ENCODE results near the gene CAMK1D. TPM values are rescaled to one million over a fixed set of nuclear protein-coding genes. Genes with fewer than 3 reads are reported as not detected.

Gene CAMK1D
- total RNA-seq, 1 donor from 2014 or later, result 17.6 TPM

DNA sequence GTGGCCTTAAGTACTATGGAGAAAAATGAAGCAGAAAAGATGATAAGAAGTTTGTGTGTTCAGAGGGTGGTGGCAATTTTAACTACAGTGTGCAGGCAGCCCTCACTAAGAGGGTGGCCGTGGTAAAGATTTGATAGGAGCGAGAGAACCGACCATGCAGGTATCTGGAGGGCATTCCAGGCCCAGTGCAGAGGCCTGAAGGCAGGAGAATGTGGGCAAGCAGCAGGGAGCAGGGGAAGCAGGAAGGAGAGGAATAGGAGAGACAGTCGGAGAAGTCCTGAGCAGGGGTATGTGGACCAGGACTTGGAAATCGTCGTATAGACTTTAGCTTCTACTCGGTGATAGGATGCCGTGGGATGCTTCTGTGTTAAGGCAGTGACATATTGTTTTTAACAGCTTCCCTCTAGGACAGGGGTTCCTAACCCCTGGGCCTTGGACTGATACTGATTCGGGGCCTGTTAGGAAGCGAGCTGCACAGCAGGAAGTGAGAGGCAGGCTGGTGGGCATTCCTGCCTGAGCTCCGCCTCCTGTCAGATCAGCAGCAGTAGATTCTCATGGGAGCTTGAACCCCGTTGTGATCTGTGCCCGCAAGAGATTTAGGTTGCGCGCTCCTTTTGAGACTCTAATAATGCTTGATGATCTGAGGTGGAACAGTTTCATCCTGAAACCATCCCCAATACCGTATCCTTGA lies 425.0 kb downstream of the CAMK1D start:
- intact Hi-C loops (cut with micrococcal nuclease), result no loop called here

DNA sequence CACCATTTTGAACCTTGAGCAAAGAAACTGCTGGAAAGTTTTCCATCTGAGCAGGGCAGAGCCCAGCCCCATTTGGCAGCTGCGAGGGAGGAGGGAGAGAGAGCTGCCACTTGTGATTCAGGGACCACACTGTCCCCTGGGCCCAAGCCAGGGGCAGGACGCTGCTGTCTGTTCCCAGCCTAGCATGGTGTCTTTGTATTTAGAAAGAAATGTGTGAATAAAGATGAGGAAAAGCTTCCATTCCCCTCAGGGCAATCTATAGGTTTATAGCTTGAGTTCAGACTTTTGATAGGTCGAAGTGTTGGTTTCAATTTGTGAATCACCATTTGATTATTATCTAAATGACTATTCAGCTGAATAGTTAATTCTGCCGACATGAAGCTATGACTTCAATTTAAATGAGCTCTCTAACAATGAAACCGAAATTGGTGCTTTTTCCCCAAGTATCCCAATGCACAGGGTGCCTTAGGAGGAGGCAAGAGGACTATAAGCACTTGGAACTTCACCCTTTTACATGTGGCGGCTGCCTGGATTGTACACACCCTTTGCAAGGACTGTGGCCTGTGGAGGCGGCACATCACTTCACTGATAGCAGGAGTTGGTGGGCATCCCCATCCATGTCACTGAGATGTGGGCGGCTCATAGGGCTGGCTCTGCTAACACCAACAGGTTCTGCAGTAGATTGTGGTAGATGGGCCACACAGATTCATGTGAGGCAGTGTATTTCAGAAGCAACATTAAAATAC lies 428.7 kb downstream of the CAMK1D start:
- intact Hi-C loops (cut with micrococcal nuclease), result no loop called here

DNA sequence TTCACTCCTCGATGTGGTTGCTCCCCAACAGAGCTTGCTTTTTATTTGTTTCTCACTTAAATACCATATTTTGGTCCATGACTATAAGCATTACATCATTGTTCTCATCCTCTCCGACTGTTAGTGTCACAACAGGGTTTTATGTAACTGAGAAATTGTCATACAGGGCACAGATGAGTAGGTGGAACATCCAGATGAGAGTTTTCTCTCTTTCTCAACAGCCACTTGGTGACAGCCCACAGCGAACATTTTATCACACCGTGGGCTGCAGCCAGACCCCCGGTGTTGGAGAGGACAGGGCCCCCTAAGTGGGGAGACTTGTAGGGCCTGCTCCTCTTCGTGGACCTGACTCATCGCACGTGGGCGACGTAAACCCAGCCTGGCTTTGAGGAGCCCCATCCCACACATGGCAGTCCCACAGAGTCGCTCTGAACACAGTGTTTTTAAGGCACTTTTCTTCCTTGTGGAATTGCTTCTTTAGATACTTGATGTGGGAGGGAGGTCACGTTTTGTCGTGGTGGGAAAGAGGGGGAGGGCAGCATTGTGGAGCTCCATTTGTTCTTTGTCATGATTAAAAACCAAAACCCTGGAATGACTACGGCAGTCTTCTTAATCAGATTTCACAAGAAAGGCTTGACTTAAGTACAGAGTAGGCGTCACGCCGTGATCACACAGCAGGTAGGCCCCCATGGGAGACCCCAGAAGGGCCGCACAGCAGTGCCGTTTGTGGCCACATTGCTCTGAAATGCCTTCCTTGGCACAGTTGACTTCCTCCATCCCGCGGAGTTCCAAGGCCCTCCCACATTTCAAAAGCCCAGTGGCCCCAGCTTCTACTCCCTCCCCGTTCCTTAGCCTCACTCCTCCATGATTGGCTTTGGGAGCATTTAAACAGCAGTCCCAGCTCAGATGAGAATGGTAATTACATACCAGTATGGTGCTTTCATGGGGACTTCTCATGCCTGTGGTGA lies 431.6 kb downstream of the CAMK1D start:
- intact Hi-C loops (cut with micrococcal nuclease), result no loop called here

DNA sequence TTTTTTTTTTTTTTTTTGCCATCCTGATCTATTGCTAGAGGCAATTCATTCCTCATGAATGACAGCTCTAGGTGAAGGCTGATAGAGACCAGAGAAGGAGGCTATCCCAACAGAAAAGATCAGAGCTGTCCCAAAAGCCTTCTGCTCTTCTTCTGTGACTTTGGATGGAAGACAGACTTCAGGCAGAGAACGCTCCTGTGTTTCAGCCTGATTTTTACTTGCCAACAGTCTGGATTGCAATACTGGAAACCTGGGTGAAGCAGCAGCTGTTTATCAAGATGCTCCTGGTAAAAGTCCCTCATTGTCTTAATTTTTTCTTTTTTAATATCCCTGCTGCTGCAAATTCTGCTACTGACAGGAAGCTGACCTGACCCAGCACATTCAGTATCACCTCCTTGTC lies 432.6 kb downstream of the CAMK1D start:
- intact Hi-C loops (cut with micrococcal nuclease), result loop anchor here (1.0 kb wide), 1 partner anchor 292 kb away; no protein-coding TSS in a partner anchor

DNA sequence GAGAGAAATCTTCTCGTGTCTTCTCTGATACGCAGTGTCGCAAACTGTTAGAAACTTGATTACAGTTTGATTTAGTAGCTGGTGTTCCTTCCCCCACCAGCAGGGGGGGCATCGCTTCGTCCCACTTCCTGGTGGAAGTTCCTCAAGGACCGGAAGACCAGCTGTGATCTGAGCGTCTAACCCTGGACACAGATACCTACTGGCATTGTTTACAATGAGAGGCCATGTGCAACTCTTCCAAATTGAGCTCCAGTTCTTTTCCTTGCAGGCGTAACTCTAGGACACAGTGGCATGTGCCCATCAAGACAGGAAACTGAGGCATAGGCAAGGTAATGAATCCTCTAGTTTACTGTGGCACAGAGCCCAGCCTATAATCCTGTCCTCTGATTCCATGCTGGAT lies 433.2 kb downstream of the CAMK1D start:
- intact Hi-C loops (cut with micrococcal nuclease), result loop anchor here (1.0 kb wide), 1 partner anchor 292 kb away; no protein-coding TSS in a partner anchor

DNA sequence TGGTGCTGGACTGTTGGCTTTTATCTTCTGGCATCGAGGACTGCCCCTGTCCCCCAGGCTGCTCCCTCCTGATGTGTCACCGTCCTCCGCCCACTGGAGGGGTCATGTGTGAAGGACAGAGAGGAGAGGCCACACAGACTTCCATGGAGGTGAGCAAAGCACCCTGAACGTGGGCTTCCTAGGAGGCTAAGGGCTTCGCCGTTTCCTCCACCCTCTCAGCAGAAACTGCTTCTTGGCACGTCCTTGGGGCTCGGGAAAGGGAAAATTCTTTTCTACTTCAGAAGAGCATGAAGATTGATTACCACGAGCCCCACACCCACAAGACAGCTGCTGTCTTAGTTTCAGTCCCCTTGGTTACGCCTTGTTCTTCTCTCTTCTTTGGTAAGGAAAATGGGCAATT lies 433.9 kb downstream of the CAMK1D start:
- intact Hi-C loops (cut with micrococcal nuclease), result no loop called here

DNA sequence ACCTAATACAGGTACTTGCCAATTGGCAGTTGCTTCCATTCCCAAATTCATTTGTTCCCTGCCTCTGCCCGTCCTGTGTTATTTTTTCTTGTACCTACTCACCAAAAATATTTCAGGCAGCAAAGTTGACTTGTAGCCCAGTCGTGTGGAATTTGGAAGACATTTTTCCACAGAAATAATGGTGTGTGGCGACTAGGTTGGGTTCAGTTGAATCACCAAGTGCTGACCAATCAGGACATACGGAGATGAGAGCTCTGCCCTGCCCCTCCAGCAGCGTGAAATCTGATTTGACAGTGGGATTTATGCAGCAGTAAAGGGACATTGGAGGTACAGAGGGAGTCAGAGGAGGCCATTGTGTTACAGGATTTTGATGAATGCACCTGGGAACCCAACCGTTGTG lies 435.3 kb downstream of the CAMK1D start:
- intact Hi-C loops (cut with micrococcal nuclease), result no loop called here

DNA sequence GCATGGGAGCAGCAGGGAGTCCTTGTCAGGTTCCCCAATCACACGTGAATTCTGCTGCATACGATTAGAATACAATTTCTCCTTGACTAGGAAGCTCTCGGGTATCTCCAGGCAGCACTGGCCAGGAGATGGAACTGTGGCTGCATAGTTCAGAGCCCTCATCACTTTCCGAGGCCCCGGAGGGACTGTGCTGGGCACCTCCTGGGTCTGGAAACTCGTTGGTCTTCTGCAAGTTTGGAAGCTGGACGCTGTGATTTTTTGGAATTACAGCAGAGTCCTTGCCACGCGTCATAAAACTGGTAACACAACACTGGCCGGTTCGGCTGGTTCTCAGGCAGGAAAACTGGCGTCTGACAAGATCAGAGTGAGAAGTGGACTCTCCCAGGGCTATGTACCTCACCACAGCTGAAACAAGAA lies 436.1 kb downstream of the CAMK1D start:
- intact Hi-C loops (cut with micrococcal nuclease), result no loop called here

DNA sequence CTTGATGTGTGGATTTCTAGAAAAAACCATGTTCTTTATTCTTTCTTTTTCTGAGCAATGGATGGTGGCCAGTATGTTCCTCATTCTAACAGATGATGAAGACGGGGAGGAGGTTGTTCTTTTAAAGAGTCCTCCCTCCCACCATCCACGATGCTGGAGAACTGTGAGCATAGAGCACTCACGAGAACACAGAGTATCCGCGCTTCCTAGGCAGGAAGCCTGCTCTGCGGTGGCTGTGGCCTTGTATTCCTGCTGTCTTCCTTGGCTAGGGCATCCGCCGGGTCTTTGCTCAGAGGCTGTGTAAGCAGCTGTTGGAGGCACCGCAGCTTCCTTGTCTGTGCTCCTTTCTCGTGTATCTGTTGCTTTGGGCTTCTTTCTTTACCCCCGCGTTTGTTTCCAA lies 437.9 kb downstream of the CAMK1D start:
- intact Hi-C loops (cut with micrococcal nuclease), result no loop called here

DNA sequence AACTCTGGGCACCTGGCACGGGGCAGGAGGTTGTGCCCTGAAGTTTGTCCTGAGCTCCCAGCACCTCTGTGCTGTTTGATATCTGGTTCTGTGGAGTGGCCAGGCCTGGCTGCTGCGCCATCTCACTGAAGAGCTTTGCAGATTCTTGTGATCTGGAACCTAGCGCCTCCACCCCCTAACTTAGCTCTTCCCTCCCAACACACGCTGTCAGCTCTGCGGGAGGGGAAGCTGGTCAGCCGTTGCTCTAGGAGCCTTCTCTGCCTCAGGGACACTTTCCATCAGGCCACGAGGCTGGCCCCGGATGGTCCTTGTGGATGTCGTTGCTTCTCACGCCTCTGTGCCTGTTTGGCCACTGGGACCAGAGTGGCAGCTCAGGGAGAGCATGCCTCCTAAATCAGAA lies 438.9 kb downstream of the CAMK1D start:
- intact Hi-C loops (cut with micrococcal nuclease), result no loop called here

DNA sequence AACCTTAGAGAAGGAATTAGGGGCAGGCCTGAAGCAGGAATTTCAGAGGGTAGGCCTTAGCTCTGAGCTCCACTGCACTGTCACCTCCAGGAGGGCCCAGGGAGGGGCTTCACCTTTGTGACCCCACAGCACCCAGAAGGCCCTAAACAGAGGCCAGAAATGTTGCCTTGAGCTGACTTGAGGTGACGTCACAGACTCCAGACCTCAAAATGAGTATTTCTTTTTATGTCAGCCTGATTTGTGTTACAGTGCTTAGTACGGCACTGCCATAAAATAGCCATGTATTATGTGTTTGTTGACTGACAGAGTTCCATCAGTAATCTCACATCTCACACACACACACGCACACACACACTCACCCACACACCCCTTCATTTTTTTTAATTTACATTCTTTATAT lies 440.9 kb downstream of the CAMK1D start:
- intact Hi-C loops (cut with micrococcal nuclease), result no loop called here

DNA sequence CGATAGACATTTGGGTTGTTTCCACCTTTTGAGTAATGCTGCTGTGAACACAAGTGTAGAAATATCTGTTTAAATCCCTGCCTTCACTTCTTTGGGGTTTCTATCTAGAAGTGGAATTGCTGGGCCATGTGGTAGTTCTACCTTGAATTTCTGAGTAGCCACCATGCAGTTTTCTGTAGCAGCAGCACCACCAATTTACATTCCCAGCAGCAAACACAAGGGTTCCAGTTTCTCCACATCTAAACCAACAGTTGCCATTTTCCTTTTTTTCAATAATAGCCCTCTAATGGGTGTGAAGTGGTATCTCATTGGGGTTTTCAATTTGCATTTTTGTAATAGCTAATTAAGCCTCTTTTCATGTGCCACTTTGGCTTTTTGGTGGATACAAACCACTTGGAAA lies 442.4 kb downstream of the CAMK1D start:
- intact Hi-C loops (cut with micrococcal nuclease), result no loop called here

DNA sequence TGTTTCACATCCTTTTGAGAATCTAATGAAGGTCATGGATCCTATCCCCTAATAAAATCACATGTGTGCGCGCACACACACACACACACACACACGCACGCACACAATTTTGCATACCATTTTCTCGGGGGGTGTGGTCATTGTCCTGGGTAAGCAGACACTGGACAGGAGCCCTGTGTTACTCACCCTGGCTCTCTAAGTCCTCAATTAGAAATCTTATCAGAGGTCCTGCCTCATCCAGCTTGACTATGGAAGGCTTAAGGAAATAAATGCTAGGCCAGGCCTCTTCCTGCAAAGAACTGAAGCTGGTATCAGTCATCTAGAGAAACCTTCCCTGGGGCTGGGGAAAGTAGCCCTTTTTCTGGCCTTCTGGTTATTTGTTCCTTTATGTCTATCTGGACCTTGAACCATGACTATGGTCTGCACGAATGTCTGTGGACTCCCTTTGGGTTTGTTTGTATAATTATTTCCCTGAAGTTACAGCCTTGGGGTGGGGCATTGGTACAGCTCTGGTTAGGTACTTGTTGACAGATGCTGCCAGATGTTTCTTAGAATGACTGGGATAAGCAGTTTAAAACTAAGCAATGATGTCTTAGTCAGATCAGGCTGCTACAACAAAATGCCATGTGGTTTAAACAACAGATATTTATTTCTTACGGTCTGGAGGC lies 443.7 kb downstream of the CAMK1D start:
- intact Hi-C loops (cut with micrococcal nuclease), result no loop called here

DNA sequence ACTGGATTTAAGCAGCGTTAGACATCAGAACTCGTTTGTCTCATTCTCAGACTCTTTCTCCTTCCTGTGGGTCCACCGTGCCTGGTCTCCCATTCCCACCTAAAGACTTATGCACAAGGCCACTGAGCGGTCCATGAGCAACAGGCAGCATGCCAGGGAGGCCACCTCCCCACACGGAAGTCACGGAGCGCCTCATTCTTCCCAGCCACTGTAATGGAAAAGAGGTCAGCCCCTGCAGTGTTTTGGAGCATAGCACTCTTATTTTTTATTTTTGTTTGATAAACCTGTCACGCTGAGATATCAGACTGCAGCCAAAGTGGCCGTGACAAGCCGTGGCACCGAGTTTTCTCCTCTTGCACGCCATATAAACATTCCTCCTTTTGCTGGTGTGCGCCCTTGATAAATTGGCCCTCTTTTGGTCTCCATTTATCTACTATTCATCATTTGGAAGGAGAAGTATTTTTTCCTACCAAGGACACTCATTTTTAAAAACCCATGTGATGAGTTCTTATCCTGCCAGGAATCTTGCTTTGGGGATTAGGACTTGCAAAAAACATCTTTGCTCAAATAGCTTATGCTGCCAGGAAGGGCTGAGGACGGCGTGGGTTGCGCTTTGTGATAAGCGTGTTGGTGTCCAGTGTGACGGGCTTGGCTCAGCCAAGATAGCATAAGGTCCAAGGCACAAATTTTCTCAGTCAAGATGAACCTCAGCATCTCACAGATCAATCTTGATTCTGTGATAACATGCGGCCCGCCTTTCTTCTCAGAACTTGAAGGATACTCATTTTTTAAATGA lies 446.2 kb downstream of the CAMK1D start:
- intact Hi-C loops (cut with micrococcal nuclease), result no loop called here

DNA sequence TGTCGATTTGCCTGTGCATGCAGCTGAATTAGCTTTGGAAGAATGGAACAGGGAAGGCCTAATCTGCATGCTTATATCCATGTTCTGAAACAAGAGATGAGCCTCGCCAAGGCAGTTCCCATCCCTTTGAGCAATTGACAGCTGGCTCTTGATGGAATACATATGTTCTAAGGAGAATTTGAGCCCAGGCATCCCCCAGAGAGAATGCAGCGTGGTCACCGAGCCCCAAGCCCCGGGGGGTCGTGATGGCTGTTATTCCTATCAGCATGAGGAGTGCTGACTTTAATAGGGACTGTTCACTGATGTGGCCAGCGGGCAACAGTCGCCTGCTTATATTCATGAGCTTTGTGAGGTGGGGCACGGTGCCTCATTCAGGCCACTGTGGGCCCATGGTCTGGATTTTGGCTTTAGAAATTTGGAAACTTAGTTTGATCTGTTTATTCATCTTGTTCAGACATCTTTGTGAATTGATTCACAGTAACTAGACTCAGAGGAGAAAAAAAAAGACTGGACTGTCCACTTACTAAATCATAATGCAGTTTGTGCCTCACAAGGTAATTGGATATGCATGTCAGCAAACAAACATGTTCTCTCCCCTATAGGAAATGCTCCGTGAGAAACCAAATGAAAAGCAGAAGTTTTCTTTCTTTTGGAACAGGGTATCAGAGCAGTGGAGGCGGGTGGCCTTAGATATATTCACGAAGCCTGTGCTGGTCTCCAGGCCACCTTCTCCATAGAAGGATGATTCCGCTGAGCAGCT lies 447.2 kb downstream of the CAMK1D start:
- intact Hi-C loops (cut with micrococcal nuclease), result no loop called here

DNA sequence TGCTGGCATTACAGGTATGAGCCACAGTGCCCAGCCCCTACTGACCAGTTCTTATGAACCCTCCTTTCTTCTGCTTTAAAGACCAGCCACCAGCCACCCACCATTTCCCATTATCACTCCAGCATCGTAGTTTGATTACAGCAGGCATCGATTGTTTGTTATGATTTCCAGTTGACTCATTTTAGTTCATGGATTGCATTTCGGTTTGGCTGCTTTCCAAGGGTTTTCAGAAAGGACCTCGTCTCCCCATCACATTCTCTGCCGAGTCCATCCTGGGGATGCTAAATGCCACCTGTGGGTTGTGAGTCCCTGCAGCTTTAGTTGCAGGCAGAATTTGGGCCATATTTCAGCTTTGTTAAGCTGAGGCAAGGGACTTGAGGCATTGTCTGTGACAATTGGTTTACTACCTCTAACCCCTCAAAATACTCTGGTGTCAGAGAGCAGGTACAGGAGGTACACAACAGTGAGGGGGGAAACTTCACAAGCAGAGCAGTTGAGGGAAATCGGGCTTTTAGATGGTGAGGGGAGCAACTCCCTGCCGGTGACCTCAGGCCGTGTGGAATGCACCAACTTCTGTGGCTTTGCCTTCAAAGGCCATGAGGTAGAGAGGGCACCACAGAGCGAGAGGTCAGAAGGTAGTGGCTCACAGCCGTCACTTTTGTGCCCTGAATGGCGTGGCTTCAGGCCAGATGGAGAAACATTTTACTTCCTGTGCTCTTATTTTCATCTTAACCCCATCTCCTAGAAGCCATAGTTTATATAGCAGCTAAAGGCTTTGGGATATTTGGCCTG lies 448.3 kb downstream of the CAMK1D start:
- intact Hi-C loops (cut with micrococcal nuclease), result no loop called here

DNA sequence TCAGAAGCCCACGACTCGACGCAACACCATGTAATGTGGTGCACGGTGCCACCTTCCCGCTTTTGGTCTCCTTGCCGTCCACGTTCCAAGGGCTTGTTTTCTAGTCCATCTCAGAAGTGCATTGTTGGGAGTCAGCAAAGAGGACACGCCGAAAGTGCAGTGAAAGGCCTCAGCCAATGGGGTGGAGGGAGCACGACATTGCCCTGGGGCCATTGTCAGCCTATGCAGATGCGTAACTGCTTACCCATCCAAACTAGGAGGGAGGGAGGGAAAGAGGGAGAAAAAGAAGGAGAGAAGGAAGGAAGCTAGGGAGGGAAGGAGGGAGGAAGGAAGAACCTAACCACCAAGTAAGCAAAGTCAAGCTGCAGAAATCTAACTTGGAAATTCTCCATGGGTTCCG lies 449.8 kb downstream of the CAMK1D start:
- intact Hi-C loops (cut with micrococcal nuclease), result no loop called here

DNA sequence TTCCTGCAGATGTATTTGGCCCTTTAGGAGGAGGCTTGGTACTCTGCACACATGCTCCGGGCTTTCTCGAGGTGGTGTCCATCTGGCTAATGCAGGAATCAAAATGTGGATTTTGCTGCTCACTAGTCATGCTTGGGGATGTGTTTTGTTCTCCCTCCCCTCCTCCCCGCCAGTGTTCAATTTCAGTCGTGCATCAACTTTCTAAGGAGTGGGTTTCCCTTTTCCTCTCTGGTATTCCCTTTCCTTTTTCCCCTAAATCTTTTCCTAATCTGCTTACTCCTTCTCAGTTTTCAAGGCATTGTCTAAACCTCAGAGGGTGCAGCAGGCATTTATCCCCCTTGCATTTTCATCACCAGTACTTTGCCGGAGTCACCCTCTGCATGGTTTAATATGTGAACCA lies 450.4 kb downstream of the CAMK1D start:
- intact Hi-C loops (cut with micrococcal nuclease), result no loop called here

DNA sequence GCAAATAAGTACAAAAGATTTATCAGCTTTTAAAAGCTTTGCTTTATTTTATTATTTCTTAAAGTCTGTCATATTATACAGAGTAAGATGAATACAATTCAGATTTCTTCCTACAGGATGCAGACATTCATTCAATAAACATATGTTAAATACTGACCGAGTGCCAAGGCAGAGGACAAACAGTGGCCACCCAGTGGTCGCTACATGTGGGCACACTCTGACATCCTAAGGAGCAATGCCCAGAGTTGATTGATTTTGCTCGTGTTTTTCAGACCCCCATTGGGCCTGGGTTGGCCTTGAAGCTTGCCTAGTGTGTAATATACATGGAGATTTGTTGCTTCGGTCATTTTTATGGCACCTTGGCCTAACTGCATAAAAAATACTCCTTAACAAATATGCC lies 451.0 kb downstream of the CAMK1D start:
- intact Hi-C loops (cut with micrococcal nuclease), result no loop called here

Data from T-helper 1 cell treated with Interleukin-12 subunit alpha and Interleukin-12 subunit beta and Interleukin-4 antibody, amounts not matched to agents 30 ng/mL and 1 ng/mL, for 36 hours (primary cell).